GM12801 (cell line): ENCODE results near the gene HSP90AB1.

Experiments
- TF ChIP-seq, protein P1 (sequence below): IDR thresholded peaks from one replicate; pipeline ENCODE4 v1.5.1; 2011; ENCODE audit warnings: control low read depth; ENCODE audit not compliant: insufficient read length; ENCODE audit errors: extremely low read depth

Gene HSP90AB1

GRCh38 chr6:44268095-44268628 is 21.3 kb downstream of the HSP90AB1 start:
- TF ChIP-seq, protein P1, sequence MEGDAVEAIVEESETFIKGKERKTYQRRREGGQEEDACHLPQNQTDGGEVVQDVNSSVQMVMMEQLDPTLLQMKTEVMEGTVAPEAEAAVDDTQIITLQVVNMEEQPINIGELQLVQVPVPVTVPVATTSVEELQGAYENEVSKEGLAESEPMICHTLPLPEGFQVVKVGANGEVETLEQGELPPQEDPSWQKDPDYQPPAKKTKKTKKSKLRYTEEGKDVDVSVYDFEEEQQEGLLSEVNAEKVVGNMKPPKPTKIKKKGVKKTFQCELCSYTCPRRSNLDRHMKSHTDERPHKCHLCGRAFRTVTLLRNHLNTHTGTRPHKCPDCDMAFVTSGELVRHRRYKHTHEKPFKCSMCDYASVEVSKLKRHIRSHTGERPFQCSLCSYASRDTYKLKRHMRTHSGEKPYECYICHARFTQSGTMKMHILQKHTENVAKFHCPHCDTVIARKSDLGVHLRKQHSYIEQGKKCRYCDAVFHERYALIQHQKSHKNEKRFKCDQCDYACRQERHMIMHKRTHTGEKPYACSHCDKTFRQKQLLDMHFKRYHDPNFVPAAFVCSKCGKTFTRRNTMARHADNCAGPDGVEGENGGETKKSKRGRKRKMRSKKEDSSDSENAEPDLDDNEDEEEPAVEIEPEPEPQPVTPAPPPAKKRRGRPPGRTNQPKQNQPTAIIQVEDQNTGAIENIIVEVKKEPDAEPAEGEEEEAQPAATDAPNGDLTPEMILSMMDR: peak; percentile 71

- TF ChIP-seq, protein P1: no peak
These were observed 22.4 kb downstream of the HSP90AB1 start for GRCh38 chr6:44269178-44269920.

DNA sequence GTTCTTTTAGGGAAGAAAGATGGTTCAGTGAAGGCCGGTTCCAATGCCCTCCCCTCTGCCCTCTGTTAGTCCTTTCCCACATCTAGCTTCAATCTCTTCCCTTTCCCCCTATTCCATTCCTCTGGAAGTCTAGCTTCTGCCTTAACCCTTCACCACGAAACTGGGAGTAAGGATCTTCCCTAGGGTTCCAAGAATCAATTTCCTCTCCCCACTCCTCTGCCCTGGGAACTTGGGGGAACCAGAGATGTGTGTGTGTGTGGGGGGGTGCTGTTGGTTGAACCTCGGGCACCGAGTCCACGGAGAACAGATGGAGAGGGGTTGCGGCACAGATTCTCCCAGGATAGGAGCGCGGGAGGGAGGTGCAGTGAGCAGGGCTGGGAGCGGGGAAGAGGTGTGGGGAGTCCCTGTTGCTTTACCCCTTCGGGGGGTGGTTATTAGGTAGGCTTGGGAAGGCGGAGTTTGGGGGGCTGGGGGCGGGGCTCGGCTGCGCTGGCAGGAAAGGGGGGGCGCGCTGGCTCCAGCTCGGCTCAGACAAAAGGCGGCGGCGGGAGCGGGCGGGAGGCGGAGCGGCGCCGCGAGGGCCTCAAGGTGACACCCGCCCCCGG is 23.1 kb downstream of the HSP90AB1 start, which contains the start of gene TMEM151B:
Gene TMEM151B, plus strand, starts transcription at position 530 of the 605 bp plus-strand sequence. CDS start 293 bp downstream, outside the sequence.
- TF ChIP-seq, protein P1: no peak

GRCh38 chr6:44270526-44271405 is 23.9 kb downstream of the HSP90AB1 start:
- TF ChIP-seq, protein P1: no peak

- TF ChIP-seq, protein P1: no peak
These were observed 24.5 kb downstream of the HSP90AB1 start for GRCh38 chr6:44271406-44271723.

GRCh38 chr6:44271914-44272313 is 25.0 kb downstream of the HSP90AB1 start:
- TF ChIP-seq, protein P1: no peak

DNA sequence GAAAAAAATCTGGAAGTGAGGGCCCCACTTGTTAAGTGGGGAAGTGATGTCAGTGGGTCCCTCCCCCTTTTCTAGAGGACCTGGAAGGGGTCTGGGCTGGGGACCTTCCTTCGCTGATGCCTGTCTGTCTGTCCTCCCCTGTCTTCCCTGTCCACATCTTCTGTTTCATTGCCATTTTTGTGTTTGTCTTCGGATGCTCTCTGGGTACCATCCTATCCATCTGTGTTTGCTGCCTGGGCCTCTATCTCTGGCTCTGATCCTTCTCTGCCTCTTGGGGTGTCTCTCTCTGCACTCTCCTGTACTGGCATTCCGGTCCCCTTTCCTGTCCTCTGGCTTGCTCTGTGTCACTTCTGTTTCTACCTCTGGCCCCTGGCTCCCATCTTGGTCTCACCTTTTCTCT is 25.6 kb downstream of the HSP90AB1 start:
- TF ChIP-seq, protein P1: no peak
